Cerebellar nuclear complex (tissue), 1 donor: Measurements from ENCODE around the gene ACACA.

Experiments
- DNase-seq, 2 experiments: peaks; one replicate each; lab custom pipeline; 2025; lab: John Stamatoyannopoulos, UW

The ACACA gene

GRCh38 chr17:37130984-37131446 is 275.6 kb downstream of the ACACA start:
- no peak for DNase-seq

DNA sequence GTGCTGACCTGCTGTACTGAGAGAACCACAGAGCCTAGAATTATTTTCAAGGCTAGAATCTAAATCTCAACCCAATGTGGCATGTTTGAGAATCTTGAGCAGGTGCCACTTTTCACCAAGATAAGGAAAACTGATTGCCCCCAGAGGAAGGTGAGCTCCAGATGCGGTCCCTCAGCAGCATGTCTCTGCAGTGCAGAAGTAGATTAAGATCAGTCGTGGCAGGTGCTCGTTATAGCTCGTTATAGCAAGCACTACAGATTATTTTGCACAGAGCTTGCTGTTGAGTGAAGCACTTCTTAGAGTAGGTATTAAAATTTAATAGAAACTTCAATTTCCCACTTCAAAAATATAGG is 281.8 kb downstream of the ACACA start:
- no peak for DNase-seq

DNA sequence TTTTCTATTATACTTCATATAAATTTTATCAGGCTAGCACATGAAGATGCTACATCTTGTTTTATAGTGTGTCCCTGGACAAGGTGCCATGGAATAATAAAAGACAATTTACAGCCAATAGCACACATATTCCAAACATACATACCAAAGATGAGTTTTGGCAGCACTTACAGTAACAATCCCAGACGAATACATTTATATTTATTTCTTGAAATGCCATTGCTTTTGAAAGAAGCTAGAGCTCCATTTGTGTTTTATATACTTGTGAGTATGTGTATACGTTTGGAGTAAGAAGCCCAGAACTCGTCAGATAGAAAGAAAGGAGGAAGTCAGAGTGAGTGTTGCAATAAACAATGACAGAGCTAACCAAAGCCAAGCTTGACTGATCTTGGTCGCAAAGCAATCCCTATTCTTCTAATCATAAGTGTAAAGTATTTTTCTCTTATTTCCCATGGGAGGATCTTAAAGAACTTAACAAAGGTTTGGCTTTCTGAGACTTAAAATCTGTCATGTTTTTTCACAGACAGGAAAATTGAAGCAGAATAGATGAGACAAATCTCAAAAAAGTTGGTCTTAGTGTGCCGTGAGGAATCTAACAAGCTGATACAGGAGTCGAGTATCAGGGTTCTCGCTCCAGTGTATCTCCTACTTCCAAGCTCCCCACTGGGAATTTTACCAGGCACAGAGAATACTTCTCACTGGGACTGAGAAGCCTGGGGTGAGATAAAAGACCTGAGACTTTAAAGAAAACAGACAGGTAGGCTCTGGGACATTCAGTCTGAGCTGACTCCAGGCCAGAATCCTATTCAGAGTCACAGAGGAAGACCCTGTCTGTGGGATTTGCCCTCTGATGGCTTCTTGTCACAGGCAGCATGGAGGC is 282.5 kb downstream of the ACACA start:
- no peak for DNase-seq

DNA sequence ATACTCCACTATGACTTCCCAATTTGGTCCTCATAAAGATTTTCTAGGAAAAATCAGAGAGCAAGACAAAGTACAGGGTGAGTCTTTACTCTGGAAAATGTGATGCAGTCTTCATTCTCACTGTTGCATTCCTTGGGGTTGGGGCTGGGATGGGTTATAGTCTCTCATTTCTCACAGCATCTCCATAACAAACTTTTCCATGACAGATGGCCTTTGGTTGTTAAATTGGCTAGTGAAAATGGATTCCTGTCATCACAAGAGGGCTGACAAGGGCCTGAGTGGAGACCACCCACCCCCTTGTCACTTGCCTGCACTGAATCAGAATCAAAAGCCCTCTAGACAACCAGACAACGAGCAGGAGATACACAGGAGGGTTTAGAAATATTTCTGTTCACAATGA is 283.2 kb downstream of the ACACA start:
- DNase-seq = no peak

GRCh38 chr17:37121616-37122015 is 285.0 kb downstream of the ACACA start:
- DNase-seq = no peak

- DNase-seq = no peak
These were observed 288.1 kb downstream of the ACACA start for GRCh38 chr17:37118366-37119137.

- no peak for DNase-seq
These were observed 289.1 kb downstream of the ACACA start for GRCh38 chr17:37117373-37118142.

DNA sequence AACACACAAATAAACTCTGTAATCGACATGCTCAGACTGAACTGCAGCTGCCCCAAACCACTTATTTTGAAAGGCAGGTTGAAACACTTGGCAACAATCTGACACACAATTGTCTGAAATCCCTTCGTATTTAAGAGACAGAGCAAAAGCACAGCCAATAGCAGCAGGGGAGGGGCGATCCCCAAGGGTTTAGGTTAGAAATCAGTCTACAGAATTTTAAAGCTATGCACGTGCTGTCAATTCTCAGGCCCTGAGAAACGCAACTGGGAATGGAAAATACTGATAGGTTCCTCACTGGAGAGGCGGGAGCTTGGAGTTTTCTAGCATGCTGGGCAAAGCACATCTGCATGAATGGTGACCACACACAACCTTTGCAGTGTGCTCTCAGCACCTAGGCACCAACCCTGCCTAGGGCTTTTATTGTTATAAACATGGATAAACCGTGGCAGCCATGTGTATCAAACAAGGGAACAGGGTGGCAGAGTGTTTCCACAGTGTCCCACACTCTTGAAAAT is 289.9 kb downstream of the ACACA start:
- DNase-seq = no peak

- no peak for DNase-seq
These were observed 295.3 kb downstream of the ACACA start for GRCh38 chr17:37111329-37111728.

- no peak for DNase-seq
These were observed 295.9 kb downstream of the ACACA start for GRCh38 chr17:37110746-37111145.

GRCh38 chr17:37109731-37110710 is 296.6 kb downstream of the ACACA start:
- DNase-seq = no peak

DNA sequence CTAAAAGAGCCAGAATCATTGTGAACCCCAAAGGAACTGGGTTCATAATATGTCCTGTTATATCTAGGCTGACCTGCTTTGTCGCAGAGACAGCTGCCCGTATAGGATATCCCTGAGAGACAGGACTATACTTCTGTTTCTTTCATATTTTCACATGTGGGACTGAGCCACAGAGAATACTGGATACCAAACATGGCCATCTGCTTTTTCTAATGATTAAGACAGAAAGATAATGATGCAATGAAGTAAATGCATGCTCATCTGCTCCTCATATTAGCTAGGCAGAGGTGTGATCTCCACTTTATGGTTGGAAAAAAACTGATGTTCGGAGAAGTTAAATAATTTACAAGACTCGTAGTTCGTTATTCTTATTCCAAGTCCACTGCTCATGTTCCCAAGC is 297.5 kb downstream of the ACACA start:
- no peak for DNase-seq

GRCh38 chr17:37107406-37108083 is 299.1 kb downstream of the ACACA start:
- DNase-seq = peak; percentile 2 to 79

DNA sequence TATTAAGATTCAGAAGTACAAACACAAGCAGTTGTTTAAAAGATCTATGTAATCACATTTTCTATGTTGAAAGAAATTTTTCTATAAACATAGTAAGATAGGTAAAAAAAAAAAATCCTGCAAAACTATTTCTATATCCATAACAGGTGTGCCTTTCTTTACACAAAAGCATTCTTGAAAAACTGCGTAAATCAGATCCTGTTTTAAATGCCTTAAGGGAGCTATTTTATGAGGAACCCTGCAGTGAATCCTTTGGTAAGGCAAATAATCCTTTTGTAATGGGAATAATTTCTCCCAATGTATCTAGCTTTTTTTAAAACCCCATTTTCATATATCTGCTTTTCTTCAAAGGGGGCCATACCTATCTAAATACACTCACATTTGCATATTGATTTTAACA is 300.6 kb downstream of the ACACA start:
- no peak for DNase-seq

- DNase-seq = no peak
These were observed 303.4 kb downstream of the ACACA start for GRCh38 chr17:37103231-37103630.

- no peak for DNase-seq
These were observed 305.3 kb downstream of the ACACA start for GRCh38 chr17:37101306-37101705.

GRCh38 chr17:37100231-37100630 is 306.4 kb downstream of the ACACA start:
- DNase-seq = no peak

DNA sequence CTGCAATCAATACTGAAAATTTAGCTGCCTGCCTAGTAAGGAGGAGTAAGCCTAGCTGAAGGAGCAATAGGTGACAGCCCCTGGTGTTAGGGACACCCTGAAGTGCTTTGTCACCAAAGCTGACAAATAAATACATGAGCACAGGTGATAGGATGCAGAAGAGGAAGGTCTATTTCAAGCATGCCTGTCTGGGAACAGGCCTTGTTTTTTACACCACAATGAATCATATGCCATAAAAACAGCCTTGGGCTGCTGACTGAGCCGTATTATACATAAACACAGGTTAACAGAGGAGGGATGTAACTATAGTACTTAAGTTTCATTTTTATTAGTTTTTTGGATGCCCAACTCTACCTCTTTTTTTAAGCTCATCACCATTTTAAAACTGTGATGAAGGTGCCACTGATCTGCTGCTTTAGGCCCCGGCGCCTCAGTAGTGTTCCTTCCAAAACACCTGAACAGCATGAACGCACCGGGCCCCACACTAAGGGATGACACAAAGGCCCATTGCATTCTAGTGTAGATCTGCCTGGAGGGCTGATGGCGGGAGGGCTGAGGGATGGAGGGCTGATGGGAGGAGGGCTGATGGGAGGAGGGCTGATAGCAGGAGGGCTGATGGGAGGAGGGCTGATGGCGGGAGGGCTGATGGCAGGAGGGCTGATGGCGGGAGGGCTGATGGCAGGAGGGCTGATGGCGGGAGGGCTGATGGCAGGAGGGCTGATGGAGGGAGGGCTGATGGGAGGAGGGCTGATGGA is 307.5 kb downstream of the ACACA start:
- DNase-seq = no peak

DNA sequence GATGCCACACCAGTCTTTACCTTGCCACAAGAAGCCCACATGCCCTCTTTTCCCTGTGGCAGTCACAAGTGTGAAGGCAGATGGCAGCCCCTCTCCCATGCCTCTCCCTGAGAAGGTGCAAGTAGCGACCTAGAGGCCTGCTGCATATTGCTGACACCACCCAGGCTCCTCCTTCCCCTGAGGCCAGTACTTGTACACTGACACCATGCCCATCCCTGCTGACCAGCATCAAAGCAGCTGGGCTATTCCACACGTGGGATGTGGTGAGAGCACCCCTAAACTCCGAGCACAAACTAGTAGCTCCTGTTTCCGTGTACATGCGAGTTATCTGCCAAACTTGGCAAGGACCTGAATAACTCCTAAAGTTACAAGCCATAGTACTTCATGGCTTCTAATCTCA is 308.5 kb downstream of the ACACA start:
- no peak for DNase-seq

DNA sequence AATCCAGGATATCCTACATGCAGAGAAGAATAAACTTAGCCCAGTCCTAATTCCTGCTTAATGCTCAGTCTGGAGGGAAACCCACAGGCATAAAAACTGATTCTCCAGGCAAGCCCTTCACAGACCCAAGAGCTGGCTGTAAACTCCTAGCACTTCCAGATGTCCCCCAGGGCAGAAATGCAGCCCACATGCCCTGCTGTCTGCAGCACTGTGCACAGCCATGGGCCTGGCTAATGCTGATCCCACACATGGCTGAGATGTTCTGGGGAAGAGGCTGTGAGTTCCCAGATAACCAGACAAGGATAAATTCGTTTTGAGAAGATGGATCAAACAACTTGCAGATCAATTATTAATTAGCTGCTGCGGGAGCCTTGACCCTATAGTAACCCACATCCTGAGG is 309.5 kb downstream of the ACACA start:
- no peak for DNase-seq
